ENCODE data around the gene ZNF862. TPM values are rescaled to one million over a fixed set of nuclear protein-coding genes. Genes with fewer than 3 reads are reported as not detected.

Gene ZNF862
- total RNA-seq, 1 experiment from 2014 or later = 1.9 TPM

DNA sequence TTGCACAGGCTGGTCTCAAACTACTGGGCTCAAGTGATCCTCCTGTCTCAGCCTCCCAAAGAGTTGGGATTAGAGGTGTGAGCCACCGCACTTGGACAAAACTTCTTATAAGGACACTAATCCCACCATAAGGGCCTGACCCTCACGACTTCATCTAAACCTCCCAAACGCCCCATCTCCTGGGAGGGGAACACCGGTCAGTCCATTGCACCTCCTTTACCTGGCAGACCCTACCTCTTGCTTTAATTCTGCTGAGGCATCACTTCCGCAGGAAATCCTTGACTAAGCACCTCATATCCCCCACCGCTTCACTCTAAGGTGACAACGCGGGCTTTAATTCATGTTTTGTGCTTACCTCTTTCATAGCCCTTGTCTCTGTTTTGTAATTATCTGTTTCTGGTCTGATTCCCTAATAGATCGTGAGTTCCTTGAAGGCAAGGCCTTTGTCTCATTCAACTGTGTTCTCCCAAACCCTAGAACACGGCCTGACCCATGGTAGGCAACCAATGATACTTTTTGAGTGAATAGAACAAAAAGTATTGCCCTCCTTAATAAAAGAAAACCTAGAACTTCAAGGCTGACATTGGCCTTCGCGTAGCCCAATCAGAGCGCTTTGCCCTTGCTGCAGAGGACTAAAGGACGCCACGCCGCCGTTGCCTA, 481 bp upstream of the ZNF862 start:
- Histone ChIP-seq H3K56ac (ENCODE audit: insufficient read length, low read depth, low read length) (no peak overlapping the region), H4K20me1 (ENCODE audit: control insufficient read depth, insufficient read depth, insufficient read length) (no peaks in the 10 kb centered on the region), H3K27me3 (ENCODE audit: insufficient read depth, low read length) (0 out of 2 replicates have a peak, but pooled peaks cover 3% of the 10 kb centered on the region), H3T11ph (ENCODE audit: low read length) (no peak overlapping the region), H3K79me2 (ENCODE audit: insufficient read depth, low read length) (no peaks in the 10 kb centered on the region), H2AFZ (ENCODE audit: low read length) (no peak overlapping the region), H3K9ac (ENCODE audit: extremely low read depth, insufficient read length, low read length) (no peak overlapping the region), H3K9me3 (ENCODE audit: control insufficient read depth, low read depth, low read length) (no peaks in the 10 kb centered on the region), H4K5ac (ENCODE audit: insufficient read length, low read depth, low read length) (no peak overlapping the region), H2BK12ac (ENCODE audit: insufficient read length, low read depth, low read length) (no peak overlapping the region), H2BK120ac (ENCODE audit: low read depth, low read length, poor library complexity, severe bottlenecking) (no peak overlapping the region), H3K4me1 (ENCODE audit: insufficient read depth, low read length) (no peaks in the 10 kb centered on the region), H3K23me2 (ENCODE audit: insufficient read length, low read depth, low read length, poor library complexity, severe bottlenecking) (peaks cover 6% of the 10 kb centered on the region), H2BK15ac (ENCODE audit: low read depth, low read length) (no peak overlapping the region), H3K27ac (ENCODE audit: insufficient read length, low read depth, low read length) (no peak overlapping the region), H3K18ac (ENCODE audit: insufficient read length, low read depth, low read length) (no peak overlapping the region), H2AK5ac (ENCODE audit: insufficient read length, low read length) (no peak overlapping the region), H3K4me2 (ENCODE audit: insufficient read depth, insufficient read length, low read length) (no peak overlapping the region), H3K14ac (ENCODE audit: insufficient read depth, low read length) (no peak overlapping the region), H4K91ac (ENCODE audit: insufficient read length, low read depth, low read length) (no peak overlapping the region), H3K4ac (ENCODE audit: low read depth, low read length) (no peak overlapping the region), H2BK5ac (ENCODE audit: insufficient read length, low read length) (no peak overlapping the region), H2BK20ac (ENCODE audit: low read depth, low read length, poor library complexity, severe bottlenecking) (no peak overlapping the region), H3K79me1 (ENCODE audit: insufficient read depth, low read depth, low read length, poor library complexity, severe bottlenecking) (no peaks in the 10 kb centered on the region), H3K23ac (ENCODE audit: insufficient read length, low read depth, low read length) (no peak overlapping the region), H4K8ac (replicated peaks; ENCODE audit: insufficient read length, low read depth, low read length) (no peak overlapping the region)
- peaks cover 14 to 18% of the 10 kb centered on the region in 2 experiments for H3K4me1 Mint-ChIP-seq
- TF ChIP-seq CTCF (conservative IDR thresholded peaks at IDR 0.05) = no peak
- H3K36me3 Mint-ChIP-seq (ENCODE audit: insufficient read depth in 1 of 3, low read depth in 3 of 3) = no peaks in the 10 kb centered on the region
- H3K27ac Mint-ChIP-seq = peak overlapping the region in 1 of 3 experiments; percentile 78; a peak in 1 of 7 replicates
- H3K4me3 Mint-ChIP-seq = peak overlapping the region; percentile 81 to 91
- peaks cover 59% of the 10 kb centered on the region for H3K27me3 Mint-ChIP-seq (ENCODE audit: low read depth)
- no peak for DNase-seq
- H3K9me3 Mint-ChIP-seq = no peaks in the 10 kb centered on the region
- no CpG with 5 or more reads among the region's 17 CpGs for WGBS (ENCODE audit: extremely low coverage, insufficient read length, low lambda C conversion rate)

Data from H9 (cell line).